Activated B cell treated with CpG ODN at 0.5 μM for 24 hours (primary cell): ENCODE results near the gene CLIC5. TPM values are rescaled to one million over a fixed set of nuclear protein-coding genes. Genes with fewer than 3 reads are reported as not detected.
A peak's percentile ranks its signal among the peaks of the same experiment; 100 is the strongest.
"Not testable (repeated sequence)": the region's sequence is repeated elsewhere in the genome, so short reads cannot be mapped to it uniquely, and the experiment has no call there.

Source experiments
- ATAC-seq: fragments of 200-7000 bp; cut with Tn5 transposase; one replicate; pipeline ENCODE4 v1.10.0; 2021; ENCODE audit warnings: low read depth, mild to moderate bottlenecking, moderate library complexity
- CTCF ChIA-PET: fragments of 350-600 bp; sonication (Branson Sonifier 250); formaldehyde crosslinking; loops from one replicate; lab custom pipeline; 2021; ENCODE audit warnings: antibody characterized with exemption; lab: Charles Lee
- POLR2A ChIA-PET: fragments of 350-600 bp; sonication (Branson Sonifier 250); formaldehyde crosslinking; loops from one replicate; lab custom pipeline; 2021; ENCODE audit warnings: antibody characterized with exemption; lab: Charles Lee
- DNase-seq: peaks from one replicate; pipeline ENCODE4 v3.0.0; 2022
- H3K27ac Mint-ChIP-seq: one replicate; pipeline ENCODE4 v1.8.0; 2020; ENCODE audit warnings: mixed read lengths
- H3K27me3 Mint-ChIP-seq: one replicate; pipeline ENCODE4 v1.8.0; 2021; ENCODE audit warnings: mixed read lengths
- H3K36me3 Mint-ChIP-seq: one replicate; pipeline ENCODE4 v1.8.0; 2021; ENCODE audit warnings: low read depth, mixed read lengths
- H3K4me1 Mint-ChIP-seq: one replicate; pipeline ENCODE4 v1.8.0; 2021; ENCODE audit warnings: mixed read lengths
- H3K4me3 Mint-ChIP-seq: one replicate; pipeline ENCODE4 v1.8.0; 2020; ENCODE audit warnings: mild to moderate bottlenecking, mixed read lengths
- H3K9me3 Mint-ChIP-seq: one replicate; pipeline ENCODE4 v1.8.0; 2020; ENCODE audit warnings: mixed read lengths
- intact Hi-C: fragments of 100-400 bp; cut with micrococcal nuclease; formaldehyde crosslinking; loops from one replicate; pipeline ENCODE4 v1.15.1; 2024
- total RNA-seq: library from RNA; stranded (reverse); gene quantifications from 2 replicates; pipeline ENCODE4 v1.2.3, GENCODE V29; 2022
- TF ChIP-seq, protein P1 (sequence below): fragments of 200-600 bp; IDR thresholded peaks from one replicate; pipeline ENCODE4 v1.8.0; 2022; ENCODE audit warnings: antibody characterized with exemption, mild to moderate bottlenecking

The CLIC5 gene
- total RNA-seq, 1 donor from 2014 or later = 2.5 TPM

DNA sequence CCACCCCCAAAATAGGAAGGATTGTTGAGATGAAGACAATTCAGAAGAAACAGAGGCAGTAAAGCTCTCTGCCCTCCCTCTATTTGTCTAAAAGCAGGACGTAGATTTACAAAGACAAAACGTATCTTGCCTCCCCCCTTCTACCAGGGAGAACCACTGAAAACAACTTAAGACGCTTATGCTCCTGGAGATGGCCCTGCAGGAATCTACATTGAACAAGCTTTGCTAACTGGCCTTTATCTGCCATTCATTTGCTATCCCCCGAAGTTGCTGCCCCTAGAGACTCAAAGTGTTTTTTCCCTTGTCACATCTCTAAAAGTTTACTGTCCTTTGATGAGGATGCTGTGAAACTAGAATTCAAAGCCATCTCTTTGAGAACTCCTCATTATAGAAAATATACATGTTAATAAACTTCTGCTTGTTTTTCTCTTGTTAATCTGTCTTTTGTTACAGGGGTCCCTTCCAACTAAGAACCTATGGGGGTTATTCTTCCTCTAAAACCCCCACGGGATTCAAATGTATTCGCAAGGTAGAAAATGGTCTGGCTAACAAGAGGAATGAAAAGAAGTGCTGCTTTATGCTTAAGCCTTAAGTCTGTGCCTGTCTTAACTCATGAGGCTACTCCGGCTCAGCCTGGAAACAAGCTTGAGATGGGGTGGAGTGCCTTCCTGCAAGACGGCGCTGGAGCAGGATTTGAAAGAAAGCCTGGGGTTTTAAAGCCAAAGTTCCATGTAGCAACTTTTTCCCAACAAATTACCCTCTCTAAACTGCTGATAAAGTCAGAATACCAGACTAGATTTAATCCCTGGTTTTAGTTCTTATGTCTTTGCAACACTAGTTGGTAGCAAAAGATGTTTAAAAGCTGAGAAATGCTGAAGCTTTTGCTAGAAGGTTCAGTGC lies 88.0 kb downstream of the CLIC5 start:
- Mint-ChIP-seq H3K4me1 (no peaks in the 10 kb centered on the region), H3K9me3 (no peaks in the 10 kb centered on the region), H3K27me3 (peaks cover 7% of the 10 kb centered on the region), H3K4me3 (no peak overlapping the region), H3K36me3 (no peaks in the 10 kb centered on the region), H3K27ac (no peak overlapping the region)
- ChIA-PET CTCF (interaction anchor here (1.1 to 2.2 kb wide), 3 partner anchors 10 to 1272 kb away, joined by 3 to 10 read pairs (median 4); no protein-coding TSS in a partner anchor), POLR2A (interaction anchor here (0.6 kb wide), 1 partner anchor 202 kb away, joined by 3 read pairs; no protein-coding TSS in a partner anchor)
- DNase-seq = no peak
- TF ChIP-seq, protein P1, sequence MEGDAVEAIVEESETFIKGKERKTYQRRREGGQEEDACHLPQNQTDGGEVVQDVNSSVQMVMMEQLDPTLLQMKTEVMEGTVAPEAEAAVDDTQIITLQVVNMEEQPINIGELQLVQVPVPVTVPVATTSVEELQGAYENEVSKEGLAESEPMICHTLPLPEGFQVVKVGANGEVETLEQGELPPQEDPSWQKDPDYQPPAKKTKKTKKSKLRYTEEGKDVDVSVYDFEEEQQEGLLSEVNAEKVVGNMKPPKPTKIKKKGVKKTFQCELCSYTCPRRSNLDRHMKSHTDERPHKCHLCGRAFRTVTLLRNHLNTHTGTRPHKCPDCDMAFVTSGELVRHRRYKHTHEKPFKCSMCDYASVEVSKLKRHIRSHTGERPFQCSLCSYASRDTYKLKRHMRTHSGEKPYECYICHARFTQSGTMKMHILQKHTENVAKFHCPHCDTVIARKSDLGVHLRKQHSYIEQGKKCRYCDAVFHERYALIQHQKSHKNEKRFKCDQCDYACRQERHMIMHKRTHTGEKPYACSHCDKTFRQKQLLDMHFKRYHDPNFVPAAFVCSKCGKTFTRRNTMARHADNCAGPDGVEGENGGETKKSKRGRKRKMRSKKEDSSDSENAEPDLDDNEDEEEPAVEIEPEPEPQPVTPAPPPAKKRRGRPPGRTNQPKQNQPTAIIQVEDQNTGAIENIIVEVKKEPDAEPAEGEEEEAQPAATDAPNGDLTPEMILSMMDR = no peak
- ATAC-seq = no peak
- intact Hi-C loops = no loop called here

DNA sequence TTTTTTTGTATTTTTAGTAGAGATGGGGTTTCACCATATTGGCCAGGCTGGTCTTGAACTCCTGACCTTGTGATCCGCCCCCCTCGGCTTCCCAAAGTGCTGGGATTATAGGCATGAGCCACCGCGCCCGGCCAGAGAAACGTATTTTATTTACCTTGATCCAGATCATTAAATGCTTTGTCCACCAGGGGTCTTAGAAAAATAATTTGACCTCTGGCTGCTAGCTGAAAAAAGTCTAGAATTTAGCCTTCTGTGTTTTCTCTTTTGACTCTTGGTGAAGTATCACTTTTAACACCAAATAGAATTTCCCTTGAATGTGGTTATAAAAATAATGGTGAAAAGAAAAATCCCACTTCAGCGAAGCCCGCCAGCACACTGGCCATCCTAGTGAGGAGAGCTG lies 89.2 kb downstream of the CLIC5 start:
- H3K4me3 Mint-ChIP-seq, intact Hi-C loops, H3K27ac Mint-ChIP-seq: not testable (repeated sequence)

DNA sequence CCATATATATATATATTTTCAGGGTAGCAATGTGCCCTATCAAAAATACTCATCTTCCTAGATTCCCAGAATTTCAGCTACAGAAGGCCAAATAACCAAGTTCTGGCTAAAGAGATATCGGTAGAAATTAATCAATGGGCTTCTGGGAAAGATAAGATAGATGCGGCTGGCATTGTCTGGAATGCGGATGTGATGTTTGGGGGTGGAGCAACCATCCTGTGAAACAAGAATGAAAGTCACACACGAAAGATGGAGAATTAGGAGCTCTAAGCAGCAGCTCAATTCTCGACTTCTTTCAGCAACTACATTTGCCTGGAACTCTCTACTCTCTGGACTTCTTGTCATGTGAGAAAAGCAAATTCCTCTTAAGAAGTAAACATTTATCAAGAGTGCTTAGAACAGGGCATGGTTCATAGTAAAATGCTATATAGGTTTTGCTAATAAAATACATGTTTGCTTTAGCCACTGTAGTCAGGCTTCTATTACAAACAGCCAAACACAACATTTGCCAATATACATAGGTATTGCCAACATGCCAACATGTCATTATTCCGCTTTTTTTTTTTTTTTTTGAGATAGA lies 90.8 kb downstream of the CLIC5 start:
- H3K4me1 Mint-ChIP-seq = no peaks in the 10 kb centered on the region
- H3K4me3 Mint-ChIP-seq = no peak overlapping the region
- no peaks in the 10 kb centered on the region for H3K36me3 Mint-ChIP-seq
- H3K27ac Mint-ChIP-seq = no peak overlapping the region
- H3K9me3 Mint-ChIP-seq = no peaks in the 10 kb centered on the region
- CTCF ChIA-PET = interaction anchor here (0.6 to 7.0 kb wide), 3 partner anchors 1270 to 1449 kb away, joined by 3 to 176 read pairs (median 4); no protein-coding TSS in a partner anchor
- TF ChIP-seq, protein P1 = no peak
- POLR2A ChIA-PET = no interaction called here
- DNase-seq (no peak), ATAC-seq (no peak)
- intact Hi-C loops = loop anchor here (5.0 kb wide), 2 partner anchors 93 to 628 kb away; no protein-coding TSS in a partner anchor
- peaks cover 7% of the 10 kb centered on the region for H3K27me3 Mint-ChIP-seq

More for the DNA sequence above, 89.2 kb downstream of the CLIC5 start:
- POLR2A ChIA-PET = interaction anchor here (0.7 kb wide), 1 partner anchor 1380 kb away, joined by 3 read pairs; no protein-coding TSS in a partner anchor
- not testable (repeated sequence) for H3K4me1 Mint-ChIP-seq, ATAC-seq, DNase-seq, H3K36me3 Mint-ChIP-seq, H3K9me3 Mint-ChIP-seq, H3K27me3 Mint-ChIP-seq
- CTCF ChIA-PET = interaction anchor here (1.8 kb wide), 1 partner anchor 11 kb away, joined by 4 read pairs; no protein-coding TSS in a partner anchor

DNA sequence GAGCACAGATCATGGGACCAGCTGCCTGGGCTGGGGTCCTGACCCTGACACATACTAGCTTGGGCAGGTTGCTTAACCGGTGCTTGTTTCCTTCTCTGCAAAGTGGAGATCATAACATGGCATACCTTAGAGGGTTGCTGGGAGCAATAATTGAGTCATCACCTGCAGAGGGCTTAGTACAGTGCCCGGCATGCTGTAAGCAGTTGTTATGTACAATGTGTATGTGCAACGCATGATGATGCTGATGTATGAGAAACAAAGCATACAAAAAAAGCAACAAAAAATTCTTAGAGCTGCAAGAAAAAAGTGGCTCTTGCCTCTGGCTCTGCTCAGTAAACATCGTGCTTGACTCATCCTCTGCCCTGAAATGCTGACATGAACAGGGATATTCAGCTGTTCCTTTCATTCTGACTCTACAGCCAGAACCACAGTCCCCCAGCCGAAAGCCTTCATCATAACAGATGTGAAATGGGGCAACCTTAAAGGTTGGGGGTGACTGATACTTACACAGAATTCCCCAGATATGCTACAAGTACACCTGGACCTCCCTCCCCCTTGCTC lies 91.7 kb downstream of the CLIC5 start:
- no peak overlapping the region for H3K4me3 Mint-ChIP-seq
- TF ChIP-seq, protein P1 = no peak
- DNase-seq (no peak), ATAC-seq (no peak)
- POLR2A ChIA-PET = no interaction called here
- H3K36me3 Mint-ChIP-seq = no peaks in the 10 kb centered on the region
- H3K9me3 Mint-ChIP-seq = no peaks in the 10 kb centered on the region
- H3K4me1 Mint-ChIP-seq = no peaks in the 10 kb centered on the region
- H3K27me3 Mint-ChIP-seq = peaks cover 7% of the 10 kb centered on the region
- CTCF ChIA-PET = interaction anchor here (1.0 to 7.0 kb wide), 5 partner anchors 93 to 1448 kb away, joined by 4 to 176 read pairs (median 6); no protein-coding TSS in a partner anchor
- intact Hi-C loops = loop anchor here (2.0 to 5.0 kb wide), 4 partner anchors 92 to 837 kb away; no protein-coding TSS in a partner anchor
- no peak overlapping the region for H3K27ac Mint-ChIP-seq

DNA sequence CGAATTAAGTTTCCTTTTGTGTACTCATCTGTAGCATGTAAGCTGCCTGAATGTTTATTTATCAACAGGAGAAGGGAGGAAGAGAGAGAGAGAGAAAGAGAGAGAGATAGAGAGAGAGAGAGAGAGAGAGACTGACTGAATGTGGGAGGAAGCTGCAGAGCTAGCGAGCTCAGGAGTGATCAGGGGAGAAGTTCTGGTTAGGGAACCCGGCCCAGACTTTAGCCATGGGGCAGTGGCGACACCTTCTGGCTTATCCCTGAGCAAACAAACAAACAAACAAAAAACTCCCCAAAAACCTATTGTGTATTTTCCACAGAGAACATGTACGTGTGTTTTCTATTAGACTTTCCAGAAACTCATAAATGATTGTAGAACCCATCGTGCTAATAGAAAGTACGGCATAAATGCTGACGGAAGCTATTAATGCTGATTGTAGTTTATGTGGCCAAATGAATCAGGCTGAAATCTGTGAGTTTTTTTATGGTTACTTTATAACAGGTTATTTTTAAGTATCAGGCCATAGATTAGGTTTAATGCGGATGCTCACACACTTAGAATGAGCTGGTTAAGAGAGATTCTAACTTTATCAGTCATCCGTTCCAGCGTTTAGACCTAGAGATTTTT lies 92.8 kb downstream of the CLIC5 start:
- Mint-ChIP-seq H3K4me1 (no peaks in the 10 kb centered on the region), H3K27me3 (peaks cover 7% of the 10 kb centered on the region), H3K9me3 (no peaks in the 10 kb centered on the region), H3K27ac (no peak overlapping the region), H3K4me3 (no peak overlapping the region), H3K36me3 (no peaks in the 10 kb centered on the region)
- TF ChIP-seq, protein P1 = peak; percentile 47
- ChIA-PET CTCF (interaction anchor here (0.5 to 7.0 kb wide), 25 partner anchors 8 to 1483 kb away, joined by 3 to 176 read pairs (median 4); partner anchors contain the start of gene SUPT3H), POLR2A (interaction anchor here (0.6 to 1.4 kb wide), 2 partner anchors 1267 to 1292 kb away, joined by 4 to 7 read pairs; no protein-coding TSS in a partner anchor)
- intact Hi-C loops = loop anchor here (1.0 to 5.0 kb wide), 7 partner anchors 91 to 1330 kb away; no protein-coding TSS in a partner anchor
- ATAC-seq = no peak
- peak; percentile 26 for DNase-seq
